NOMO-1 treated with dmso at 0.1 percent for 144 hours (cell line): ENCODE measurements around the gene SLC30A3.

Experiments
- DNase-seq: peaks from one replicate; lab custom pipeline; 2025; ENCODE audit not compliant: unreplicated experiment; lab: John Stamatoyannopoulos, UW

The SLC30A3 gene

GRCh38 chr2:27261926-27262298 lies 935 bp downstream of the SLC30A3 start:
- DNase-seq, result no peak

- DNase-seq, result no peak
Measured at GRCh38 chr2:27261241-27261925, 1.5 kb downstream of the SLC30A3 start.

- DNase-seq, result no peak
Measured at GRCh38 chr2:27258051-27258450, 4.8 kb downstream of the SLC30A3 start.

- no peak for DNase-seq
Measured at GRCh38 chr2:27256855-27257454, 5.9 kb downstream of the SLC30A3 start.

GRCh38 chr2:27255660-27256059 lies 7.2 kb downstream of the SLC30A3 start:
- no peak for DNase-seq

- DNase-seq, result no peak
Measured at GRCh38 chr2:27255187-27255586, 7.7 kb downstream of the SLC30A3 start.

GRCh38 chr2:27251766-27252165 lies 11.1 kb downstream of the SLC30A3 start:
- no peak for DNase-seq

- DNase-seq, result no peak
Measured at GRCh38 chr2:27250652-27251379, 12.0 kb downstream of the SLC30A3 start.

- DNase-seq, result peak; percentile 16
Measured at GRCh38 chr2:27249891-27250651, 12.8 kb downstream of the SLC30A3 start.

GRCh38 chr2:27249159-27249890 lies 13.5 kb downstream of the SLC30A3 start:
- DNase-seq, result no peak

GRCh38 chr2:27247893-27248292 lies 15.0 kb downstream of the SLC30A3 start:
- no peak for DNase-seq

GRCh38 chr2:27245626-27246025 lies 17.2 kb downstream of the SLC30A3 start:
- DNase-seq, result no peak

- DNase-seq, result no peak
Measured at GRCh38 chr2:27245116-27245515, 17.7 kb downstream of the SLC30A3 start.

GRCh38 chr2:27243391-27244130 lies 19.3 kb downstream of the SLC30A3 start:
- DNase-seq, result no peak

GRCh38 chr2:27242614-27242951 lies 20.3 kb downstream of the SLC30A3 start:
- DNase-seq, result no peak

GRCh38 chr2:27241761-27242613 lies 20.9 kb downstream of the SLC30A3 start:
- no peak for DNase-seq

GRCh38 chr2:27240406-27240805 lies 22.4 kb downstream of the SLC30A3 start:
- DNase-seq, result no peak

GRCh38 chr2:27238976-27239375 lies 23.9 kb downstream of the SLC30A3 start:
- DNase-seq, result no peak

GRCh38 chr2:27237341-27237945 lies 25.4 kb downstream of the SLC30A3 start:
- no peak for DNase-seq
